ENCODE measurements around the gene FLT1.

FLT1 gene

DNA sequence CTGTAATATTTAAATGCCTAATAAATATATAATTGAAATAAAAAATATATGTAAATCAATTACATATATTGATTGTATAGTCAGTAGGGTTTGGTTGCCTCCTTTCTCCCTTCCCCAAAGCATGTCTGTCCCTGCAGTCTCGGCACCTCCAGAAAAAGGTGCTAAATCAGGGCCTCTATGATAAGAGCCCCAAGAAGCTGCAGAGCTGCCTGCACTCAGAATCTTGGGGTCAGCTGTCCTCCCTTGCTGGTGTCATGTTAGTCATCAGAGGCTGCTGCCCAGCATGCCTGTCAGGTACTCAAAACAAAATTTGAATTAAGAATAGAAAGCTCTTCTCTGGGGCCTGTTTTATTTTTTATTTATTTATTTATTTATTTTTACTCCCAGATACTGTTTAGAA lies 9.8 kb downstream of the FLT1 start:
- no peak for DNase-seq

DNA sequence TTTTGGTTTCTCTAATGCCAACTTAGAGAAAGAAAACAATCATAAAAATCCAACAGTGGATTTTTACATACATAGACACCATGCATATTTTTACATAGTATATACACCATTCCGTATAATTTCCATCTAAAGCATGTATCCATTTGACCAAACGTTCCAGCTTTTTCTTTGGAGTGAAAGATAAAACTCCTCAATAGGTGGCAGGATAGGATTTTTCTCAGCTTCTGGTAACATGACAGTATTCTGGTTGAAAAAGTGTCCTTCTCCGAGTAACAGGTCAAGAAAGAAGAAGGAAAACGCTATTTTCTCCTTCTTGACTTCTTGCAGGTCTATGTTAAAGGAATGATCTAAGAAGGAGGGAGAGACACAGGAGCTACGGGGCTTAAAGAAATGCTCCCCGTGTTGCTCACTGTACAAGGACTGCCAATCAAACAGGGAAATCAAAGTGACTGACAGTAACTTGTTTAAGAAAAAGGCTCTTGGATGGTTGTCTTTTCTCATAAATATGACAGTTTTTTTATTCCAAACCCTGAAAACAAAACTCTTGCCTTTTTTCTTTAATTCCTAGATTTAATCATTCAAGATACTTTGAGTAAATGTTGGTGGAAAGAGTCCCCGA lies 11.5 kb downstream of the FLT1 start:
- no peak for DNase-seq

DNA sequence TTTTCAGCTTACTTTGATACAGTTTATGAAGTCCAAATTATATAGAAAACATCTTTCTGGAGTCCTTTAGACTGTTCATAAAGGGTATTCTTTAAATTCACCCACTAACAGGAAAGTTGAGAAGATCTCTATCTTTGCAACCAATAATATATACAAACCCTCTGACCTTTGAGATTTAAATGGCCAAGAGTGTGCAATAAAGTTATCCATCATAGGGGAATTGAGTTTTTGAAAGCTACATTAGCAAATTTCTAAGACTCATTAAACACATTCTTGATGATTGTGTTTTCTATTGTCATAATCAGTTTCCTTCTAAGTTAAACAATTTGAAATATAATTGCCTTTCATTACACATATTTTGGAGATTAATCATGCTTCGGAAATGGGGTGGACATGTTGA lies 15.9 kb downstream of the FLT1 start:
- no peak for DNase-seq

DNA sequence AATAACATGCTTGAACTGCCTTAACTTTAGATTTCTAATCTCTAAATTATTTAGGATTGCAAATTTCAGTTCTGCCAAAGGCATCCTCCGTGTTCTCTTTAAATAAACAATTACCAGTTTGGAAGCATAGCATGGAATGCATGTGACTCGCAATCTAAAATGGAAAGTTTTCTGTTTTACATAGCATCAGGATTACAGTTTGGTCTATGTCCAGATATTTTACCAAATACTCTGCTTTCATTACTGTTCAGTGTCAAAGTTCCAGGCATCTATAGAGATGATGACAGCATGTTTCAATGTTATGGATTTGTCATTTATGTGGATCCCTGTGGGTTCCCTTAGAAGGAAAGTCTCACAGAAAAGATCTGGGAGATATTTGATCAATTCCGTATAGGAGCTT lies 16.8 kb downstream of the FLT1 start:
- DNase-seq: no peak

DNA sequence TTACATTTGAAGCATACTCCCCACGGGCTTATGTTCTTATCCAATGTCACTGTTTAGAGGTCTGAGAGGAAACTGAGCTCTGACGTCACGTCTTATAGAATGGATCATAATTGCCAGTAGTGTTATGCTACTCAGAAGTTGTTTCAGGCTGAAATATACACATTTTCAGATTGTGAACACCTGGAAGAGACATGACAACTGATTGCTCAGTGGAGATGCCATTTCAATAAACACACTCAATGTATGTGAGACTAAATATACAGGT lies 17.3 kb downstream of the FLT1 start:
- DNase-seq: no peak

DNA sequence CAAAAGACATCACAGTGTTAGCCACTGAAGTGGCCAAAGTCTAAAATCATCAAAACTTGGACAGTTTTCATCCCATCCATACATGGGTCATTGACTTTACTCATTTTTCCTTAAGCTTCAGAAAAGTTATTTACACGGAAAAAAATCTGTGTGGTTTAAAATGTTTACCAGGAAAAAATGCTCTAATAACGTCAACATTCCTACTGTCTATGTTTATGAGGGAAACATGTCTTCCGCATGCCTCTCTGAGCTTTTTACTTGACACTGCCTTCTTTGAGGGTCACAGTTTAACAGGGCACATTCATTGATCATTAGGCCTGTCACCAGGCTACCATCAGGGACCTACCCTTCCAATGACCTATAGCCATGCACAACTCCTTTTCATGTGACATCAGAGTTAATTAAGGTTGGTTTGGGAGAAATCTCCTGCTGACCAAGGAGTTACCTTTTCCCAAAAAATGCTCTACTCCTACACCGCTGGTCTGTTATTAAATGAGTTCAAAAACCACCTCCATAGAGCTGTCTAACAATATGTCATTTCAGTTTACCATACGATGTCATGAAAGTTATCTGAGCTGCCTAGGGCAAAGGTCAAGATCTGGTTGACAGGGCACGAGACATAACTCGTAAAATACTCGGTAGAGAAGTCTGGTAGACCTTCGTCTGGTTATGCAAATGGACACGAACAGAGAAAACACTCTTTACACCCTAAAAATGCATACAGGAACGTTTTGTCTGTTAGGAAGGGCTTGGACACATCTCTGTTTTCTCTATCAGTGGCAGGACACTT lies 17.8 kb downstream of the FLT1 start:
- DNase-seq: no peak

DNA sequence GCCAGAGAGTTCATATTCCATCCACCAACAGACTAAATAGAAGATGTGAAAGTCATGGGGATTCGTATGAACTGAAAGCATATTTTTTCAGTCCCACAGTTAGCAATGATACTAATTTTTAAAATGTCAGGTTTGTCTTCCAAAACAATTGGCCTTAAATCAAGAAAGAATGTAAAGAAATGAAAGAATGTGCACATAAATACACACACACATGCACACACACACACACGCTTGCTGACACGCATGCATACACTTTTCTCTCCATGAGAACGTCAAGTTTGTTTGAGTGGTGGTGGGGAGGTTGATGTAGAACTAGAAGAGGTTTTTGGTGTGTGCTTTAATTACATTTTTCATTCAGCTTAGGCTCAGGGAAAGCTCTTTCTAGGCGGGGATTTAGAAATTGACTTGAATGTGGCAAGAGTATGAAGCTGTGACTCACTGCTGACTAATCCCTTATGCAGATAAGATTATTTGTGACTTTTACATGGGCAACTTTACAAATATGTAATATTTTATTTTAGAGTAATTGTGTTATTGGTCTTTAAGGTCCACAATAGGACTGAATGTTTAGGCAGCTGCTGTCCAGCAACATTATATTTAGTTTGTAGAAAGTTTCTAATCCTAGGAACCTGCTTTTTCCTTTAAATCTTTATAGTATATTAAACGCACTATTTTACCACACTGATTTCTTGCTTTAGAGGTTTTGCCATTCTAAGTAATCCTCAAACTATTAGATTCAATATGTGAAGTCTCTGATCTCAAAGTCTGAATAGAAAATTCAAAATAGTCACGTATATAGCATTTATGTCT lies 18.8 kb downstream of the FLT1 start:
- no peak for DNase-seq

DNA sequence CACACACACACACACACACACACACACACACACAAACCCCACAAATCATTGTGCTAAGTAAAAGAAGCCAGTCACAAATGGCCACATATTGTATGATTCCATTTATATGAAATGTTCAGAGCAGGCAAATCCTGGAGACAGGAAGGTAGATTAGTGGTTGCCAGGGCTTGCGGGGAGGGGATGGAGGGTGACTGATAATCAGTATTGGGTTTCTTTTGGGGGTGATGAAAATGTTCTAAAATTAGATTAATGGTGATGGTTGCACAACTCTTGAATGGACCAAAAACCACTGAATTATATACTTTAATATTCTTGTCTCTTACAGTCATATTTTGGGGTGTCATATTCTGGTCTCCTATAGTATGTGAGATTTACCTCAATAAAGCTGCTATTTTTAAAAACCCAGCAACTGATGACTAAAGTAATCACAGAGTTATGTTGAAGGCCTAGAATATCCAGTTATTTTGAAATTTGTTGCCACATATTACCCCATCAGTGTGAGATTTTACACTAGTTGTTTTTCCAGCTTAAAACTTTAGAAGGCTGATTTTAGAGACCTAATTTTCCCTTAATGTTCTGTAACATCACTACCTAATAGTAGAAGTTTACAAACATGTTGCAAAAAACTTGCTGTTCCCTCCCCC lies 20.3 kb downstream of the FLT1 start:
- no peak for DNase-seq

DNA sequence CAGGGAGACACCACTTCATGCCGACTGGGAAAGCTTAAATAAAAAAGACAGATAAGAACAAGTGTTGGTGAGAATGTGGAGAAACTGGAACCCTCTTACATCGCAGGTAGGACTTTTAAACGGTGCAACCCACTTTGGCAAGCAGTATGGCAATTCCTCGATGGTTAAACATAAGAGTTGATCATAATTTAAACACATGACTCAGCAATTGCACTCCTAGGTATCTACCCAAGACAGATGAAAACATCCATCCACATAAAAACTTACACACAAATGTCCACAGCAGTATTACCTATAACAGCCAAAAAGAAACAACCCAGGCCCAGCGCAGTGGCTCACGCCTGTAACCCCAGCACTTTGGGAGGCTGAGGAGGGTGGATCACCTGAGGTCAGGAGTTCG lies 21.9 kb downstream of the FLT1 start:
- no peak for DNase-seq

DNA sequence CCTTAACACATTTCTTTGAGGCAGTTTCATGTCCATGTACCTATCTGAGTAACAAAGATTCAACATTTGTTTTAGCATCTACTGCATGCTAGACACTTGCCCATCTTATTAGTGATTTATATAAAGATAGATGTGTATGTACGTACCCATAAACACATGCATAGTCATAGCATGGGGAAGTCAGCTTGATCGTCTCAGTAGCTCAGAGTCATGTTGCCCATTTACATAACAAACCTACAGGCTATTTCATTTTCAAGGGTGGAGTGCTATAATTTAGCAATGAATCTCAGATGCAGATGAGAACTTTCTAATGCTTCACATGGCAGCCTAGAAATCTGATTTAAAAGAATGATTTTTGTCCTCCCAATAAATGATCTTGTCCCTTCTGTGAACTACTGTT lies 23.5 kb downstream of the FLT1 start:
- DNase-seq: no peak

DNA sequence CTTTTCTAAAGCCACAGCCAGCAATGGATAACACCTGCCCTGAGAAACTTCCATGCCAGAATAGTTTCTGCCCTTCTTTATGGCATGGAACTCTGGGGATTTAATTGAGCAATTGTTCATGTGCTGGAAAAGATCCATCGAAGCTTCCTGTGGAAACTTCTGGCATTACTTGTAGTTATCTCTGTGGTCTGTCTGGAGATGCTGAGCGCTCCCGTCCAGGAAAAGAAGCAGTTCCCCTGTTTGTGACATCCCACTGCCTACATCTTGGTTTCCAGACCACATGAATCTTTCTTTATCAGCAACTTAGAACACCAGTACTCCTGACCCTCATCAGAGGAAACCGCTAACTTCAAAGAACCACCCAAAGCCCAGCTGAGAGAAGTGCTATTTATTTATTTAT lies 24.6 kb downstream of the FLT1 start:
- no peak for DNase-seq

DNA sequence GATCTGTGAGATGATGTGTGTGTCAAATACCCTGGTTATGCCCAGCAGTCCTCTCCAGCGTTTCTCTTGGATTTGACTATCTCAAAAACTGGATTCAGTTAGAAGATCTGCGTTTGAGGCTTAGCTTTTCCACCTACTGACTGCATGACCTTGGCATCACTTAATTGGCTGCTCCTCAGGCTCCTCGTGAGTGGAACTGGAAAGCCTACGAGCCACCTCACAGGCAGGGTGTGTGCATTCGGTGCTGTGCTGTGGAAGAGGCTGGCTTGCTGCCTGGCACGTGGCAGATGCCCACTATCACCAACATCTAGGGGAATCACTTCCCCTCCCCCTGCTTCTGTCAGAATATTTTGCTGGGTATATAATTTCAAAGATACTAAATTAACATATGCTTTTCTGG lies 25.6 kb downstream of the FLT1 start:
- DNase-seq: no peak

DNA sequence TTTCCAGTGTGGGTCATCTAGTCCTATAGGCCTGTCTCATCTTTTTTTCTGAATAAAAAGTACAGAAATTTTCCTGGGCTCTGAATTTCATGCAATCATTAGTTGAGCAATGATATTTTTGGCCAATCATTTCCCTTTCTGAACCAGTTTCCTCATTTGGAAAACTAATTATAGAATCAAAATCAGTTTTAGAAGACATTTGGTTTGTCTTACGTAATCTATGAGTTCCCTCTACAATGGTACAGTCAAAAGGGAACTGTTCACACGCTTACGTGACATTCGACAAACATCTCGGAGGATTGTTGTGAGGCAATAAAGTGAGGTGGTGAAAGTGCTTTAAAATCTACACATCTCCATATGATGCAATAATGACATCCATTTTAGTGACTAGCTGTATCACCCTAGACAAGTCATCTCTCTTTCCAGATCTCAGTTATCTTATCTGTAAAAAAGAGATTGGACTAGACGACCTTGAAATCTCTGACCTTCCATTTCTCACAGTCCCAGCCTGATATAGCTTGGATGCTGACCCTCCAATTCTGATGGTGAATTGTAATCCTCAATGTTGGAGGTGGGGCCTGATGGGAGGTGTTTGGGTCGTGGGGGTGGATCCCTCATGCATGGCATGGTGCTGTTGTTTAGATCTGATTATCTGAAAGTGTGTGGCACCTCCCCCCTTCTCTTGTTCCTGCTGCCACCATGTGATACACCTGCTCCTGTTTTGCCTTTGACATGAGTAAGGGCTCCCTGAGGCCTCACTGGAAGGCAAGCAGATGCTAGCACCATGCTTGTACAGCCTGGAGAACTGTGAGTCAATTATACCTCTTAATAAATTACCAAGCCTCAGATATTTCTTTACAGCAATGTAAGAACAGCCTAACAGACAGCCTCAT lies 26.7 kb downstream of the FLT1 start:
- DNase-seq: no peak

DNA sequence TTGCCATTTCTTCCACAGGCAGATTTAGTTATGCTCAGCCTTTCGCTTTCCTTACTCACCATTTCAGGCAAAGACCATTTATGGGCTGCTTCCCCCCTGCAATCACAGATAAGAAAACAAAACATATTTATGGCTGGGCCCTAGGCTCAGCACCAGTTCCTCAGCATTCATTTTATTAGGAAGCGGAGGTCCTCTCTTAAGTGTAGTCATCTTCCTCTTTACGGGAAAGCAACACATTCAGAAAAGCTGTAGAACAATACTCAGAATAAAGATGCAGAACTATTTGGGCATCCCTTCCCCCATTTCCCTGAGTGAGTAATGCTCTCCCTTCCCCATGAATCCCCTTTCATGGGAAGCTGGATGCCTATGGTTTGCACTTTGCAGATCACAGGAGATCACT lies 27.9 kb downstream of the FLT1 start:
- no peak for DNase-seq

DNA sequence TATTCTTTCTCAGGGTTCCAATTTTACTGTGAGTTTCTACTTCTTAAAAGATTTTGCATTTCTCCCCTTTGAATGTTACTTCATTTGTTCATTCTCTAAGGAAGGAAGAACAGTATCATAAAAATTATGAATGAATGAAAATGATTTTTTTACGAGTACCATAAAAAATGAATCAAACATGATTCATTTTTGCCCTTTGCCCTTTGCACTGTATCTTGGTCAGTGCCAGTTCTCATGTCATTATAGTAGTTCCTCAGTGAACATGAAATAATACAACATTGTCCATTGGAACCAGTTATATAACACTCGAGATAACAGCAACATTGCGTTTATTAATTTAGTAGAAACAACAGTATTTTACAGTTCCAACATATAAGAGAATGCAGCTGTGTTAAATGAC lies 28.8 kb downstream of the FLT1 start:
- DNase-seq: no peak

DNA sequence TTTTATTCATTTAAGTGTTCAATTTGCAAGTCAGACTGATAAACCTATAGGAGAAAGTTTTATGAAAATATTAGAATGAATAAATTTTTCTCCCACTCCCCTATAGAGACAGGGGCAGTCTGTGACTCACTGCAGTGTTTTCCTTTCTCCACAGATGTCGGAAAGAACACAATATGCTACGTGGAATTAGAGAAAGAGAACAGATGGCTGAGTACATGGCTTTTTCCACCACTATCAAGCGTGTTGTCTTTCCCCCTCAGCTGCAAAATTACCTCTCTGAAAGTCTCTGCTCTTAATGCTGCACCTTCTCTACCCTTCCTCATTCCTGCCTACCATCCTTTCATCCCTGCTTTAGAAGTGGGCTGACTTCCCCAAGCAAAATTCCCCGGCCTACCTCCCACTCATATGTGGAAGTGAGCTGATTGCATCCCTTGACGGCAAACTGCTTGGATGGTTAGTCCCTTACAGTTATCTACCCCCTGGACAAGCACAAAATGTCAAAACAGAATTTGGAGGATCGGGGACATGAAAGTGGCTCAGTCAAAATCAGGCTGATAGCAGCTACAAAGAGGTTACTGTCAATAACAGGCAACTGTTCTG lies 30.0 kb downstream of the FLT1 start:
- no peak for DNase-seq

DNA sequence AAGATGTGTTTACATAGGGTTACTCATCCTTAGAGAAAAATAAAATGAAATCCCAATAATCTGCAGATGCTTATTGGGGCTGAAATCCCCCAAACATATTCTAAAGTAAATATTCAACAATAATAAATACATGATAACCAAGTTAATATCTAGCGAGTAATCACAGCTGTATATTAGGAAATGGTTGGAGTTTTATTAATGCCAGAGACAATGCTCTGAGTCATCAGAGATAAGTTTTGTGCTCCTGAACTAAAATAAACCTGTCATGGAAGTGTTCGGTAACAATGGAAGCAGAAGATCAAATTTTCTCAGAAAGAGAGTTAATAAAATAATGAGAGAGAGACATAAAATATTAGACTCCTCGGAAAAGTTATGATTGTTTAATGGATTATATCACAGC lies 31.4 kb downstream of the FLT1 start:
- DNase-seq: no peak

DNA sequence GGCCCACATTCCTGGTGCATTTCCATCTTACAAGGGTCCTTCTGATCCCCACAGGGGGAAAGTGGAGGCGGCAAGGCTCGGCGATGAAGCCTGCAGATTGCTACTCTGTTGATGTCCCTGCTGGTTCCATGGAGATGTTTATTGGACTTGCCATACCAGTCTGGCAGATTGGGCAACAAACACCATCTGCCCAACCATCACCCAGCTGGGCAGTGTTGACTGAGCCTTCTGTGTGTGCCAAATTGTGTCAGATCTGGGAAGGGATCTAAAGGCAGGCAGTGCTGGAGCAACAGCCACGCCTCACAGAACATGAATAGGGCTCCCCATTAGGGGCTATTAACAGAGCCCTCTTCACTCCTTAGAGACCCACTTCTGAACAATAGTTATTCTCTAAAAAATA lies 35.0 kb downstream of the FLT1 start:
- no peak for DNase-seq

DNA sequence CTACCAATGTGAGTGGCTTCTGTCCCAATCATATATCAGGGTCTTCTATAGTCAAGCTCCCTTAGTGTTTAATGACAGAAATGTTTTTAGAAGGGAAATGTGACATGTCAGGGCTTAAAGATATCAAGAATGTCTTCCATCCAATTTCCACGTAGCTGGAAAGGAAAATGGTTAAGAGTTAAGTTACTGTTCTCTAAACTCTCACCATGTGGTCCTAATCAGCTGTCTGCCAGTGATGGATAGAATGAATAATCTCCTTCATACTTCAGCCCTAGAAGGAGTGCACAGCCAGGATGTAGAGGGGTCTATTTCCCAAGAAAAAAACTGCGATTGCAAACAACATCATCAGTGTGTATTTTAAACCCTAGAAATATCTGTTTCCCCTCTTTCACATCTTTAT lies 36.3 kb downstream of the FLT1 start:
- no peak for DNase-seq

DNA sequence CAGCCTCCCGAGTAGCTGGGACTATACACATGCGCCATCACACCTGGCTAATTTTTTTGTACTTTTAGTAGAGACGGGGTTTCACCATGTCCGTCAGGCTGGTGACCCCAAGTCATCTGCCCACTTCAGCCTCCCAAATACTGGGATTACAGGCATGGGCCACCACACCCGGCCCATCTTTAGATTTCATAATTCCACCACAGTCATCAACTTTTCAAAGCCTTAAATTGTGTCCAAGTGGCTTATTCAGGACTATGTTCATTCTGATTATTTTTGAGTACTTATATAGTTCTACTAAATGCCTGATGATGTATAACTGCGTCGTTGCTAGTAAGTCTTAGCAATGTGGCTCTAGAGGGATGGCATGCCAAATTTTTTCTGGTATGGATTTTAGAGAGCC lies 36.9 kb downstream of the FLT1 start:
- no peak for DNase-seq

DNA sequence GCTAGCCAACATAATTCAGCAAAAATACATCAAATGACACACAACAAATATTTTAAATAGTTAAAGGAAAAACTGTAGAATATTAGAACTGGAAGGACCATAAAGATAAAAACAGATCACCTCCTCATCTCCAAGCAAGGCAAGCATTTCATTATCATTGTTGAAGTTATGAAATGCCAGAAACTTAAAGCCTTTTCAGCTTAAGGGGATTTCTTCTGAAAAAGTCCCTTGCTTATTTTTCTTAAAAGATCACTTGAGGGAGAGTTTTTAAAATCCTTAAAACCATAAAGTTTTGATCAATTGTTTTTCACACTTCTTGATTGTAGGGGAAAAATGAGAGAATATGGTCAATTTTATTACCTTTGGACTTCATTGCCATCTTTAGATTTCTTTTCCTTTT lies 37.4 kb downstream of the FLT1 start:
- DNase-seq: no peak

DNA sequence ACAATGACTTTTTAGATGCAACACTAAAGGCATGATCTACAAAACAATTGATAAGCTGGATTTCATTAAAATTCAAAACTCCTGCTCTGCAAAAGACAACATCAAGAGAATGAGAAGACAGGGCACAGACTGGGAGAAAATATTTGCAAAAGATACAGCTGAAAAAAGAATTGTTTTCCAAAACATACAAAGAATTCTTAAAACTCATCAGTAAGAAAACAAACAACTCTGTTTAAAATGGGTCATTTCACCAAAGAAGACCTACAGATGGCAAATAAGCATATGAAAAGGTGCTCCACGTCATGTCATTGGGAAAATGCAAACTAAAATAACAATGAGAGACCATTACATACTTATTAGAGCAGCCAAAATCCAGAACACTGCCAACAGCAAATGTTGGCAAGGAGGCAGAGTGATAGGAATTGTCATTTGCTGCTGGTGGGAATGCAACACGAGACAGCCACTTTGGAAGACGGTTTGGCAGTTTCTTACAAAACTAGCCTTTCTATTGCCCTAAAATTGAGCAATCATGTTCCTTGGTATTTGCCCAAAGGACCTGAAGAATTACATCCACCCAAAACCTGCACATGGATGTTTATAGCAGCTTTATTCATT lies 39.2 kb downstream of the FLT1 start:
- no peak for DNase-seq
